ENCODE data around the gene L2HGDH. TPM values are rescaled to one million over a fixed set of nuclear protein-coding genes. Genes with fewer than 3 reads are reported as not detected.

Gene L2HGDH
- total RNA-seq, 2 experiments from 2014 or later = 8.7 to 19.8 TPM

GRCh38 chr14:50360093-50360492 lies 48.1 kb upstream of the L2HGDH start:
- H3K4me3 ChIP-seq (ENCODE audit: low read depth, low read length, poor library complexity, severe bottlenecking) = no peak overlapping the region
- intact Hi-C loops (cut with micrococcal nuclease; ENCODE audit: unreplicated experiment) = loop anchor here (5.0 kb wide), 1 partner anchor 48 kb away; the partner anchor contains the start of genes DMAC2L and L2HGDH
- ChIA-PET CTCF (ENCODE audit: unreplicated experiment) (no interaction called here), POLR2A (interaction anchor here (0.6 to 0.7 kb wide), 4 partner anchors 14 to 1762 kb away, joined by 3 to 4 read pairs (median 4); no protein-coding TSS in a partner anchor)
- H3K4me2 ChIP-seq (ENCODE audit: low read length) = no peak overlapping the region
- H2AFZ ChIP-seq (ENCODE audit: low read length) = no peak overlapping the region
- no peaks in the 10 kb centered on the region for H3K9me2 ChIP-seq (ENCODE audit: insufficient read depth, low read length)
- DNase-seq (ENCODE audit: low spot score) = no peak
- BruUV-seq (replicated peaks) = no TSS peak
- H3K4me1 ChIP-seq (ENCODE audit: insufficient read depth, low read length, poor library complexity, severe bottlenecking) = peaks cover 12% of the 10 kb centered on the region
- H3K27ac ChIP-seq (ENCODE audit: low read depth, low read length, poor library complexity, severe bottlenecking) = no peak overlapping the region
- no peak for TF ChIP-seq EZH2phosphoT487 (IDR thresholded peaks at IDR 0.05; ENCODE audit: borderline replicate concordance, low read depth, low read length)
- TF ChIP-seq CTCF (conservative IDR thresholded peaks at IDR 0.05; ENCODE audit: low read length) = no peak
- no peaks in the 10 kb centered on the region for H3K36me3 ChIP-seq (ENCODE audit: insufficient read depth, low read length)
- no peaks in the 10 kb centered on the region for H3K9me3 ChIP-seq (ENCODE audit: low read length)
- H3K79me2 ChIP-seq (ENCODE audit: insufficient read depth, low read depth, low read length) = no peaks in the 10 kb centered on the region
- H4K20me1 ChIP-seq (ENCODE audit: insufficient read depth, low read length) = no peaks in the 10 kb centered on the region

- POLR2A ChIA-PET = interaction anchor here (0.6 to 1.2 kb wide), 7 partner anchors 8 to 1762 kb away, joined by 3 to 5 read pairs (median 4); no protein-coding TSS in a partner anchor
- Histone ChIP-seq H3K9me2 (ENCODE audit: insufficient read depth, low read length) (no peaks in the 10 kb centered on the region), H3K9me3 (ENCODE audit: low read length) (no peaks in the 10 kb centered on the region), H2AFZ (ENCODE audit: low read length) (no peak overlapping the region), H3K36me3 (ENCODE audit: insufficient read depth, low read length) (no peaks in the 10 kb centered on the region), H3K4me3 (ENCODE audit: low read depth, low read length, poor library complexity, severe bottlenecking) (no peak overlapping the region), H3K4me2 (ENCODE audit: low read length) (no peak overlapping the region), H4K20me1 (ENCODE audit: insufficient read depth, low read length) (no peaks in the 10 kb centered on the region), H3K4me1 (ENCODE audit: insufficient read depth, low read length, poor library complexity, severe bottlenecking) (peaks cover 12% of the 10 kb centered on the region), H3K27ac (ENCODE audit: low read depth, low read length, poor library complexity, severe bottlenecking) (no peak overlapping the region), H3K79me2 (ENCODE audit: insufficient read depth, low read depth, low read length) (no peaks in the 10 kb centered on the region)
- no peak for DNase-seq (ENCODE audit: low spot score)
- BruUV-seq (replicated peaks) = no TSS peak
- CTCF ChIA-PET (ENCODE audit: unreplicated experiment) = no interaction called here
- intact Hi-C loops (cut with micrococcal nuclease; ENCODE audit: unreplicated experiment) = loop anchor here (5.0 kb wide), 1 partner anchor 47 kb away; the partner anchor contains the start of genes DMAC2L and L2HGDH
- no peak for TF ChIP-seq EZH2phosphoT487 (IDR thresholded peaks at IDR 0.05; ENCODE audit: borderline replicate concordance, low read depth, low read length)
- TF ChIP-seq CTCF (conservative IDR thresholded peaks at IDR 0.05; ENCODE audit: low read length) = no peak
Measured at GRCh38 chr14:50359631-50360030, 47.6 kb upstream of the L2HGDH start.

DNA sequence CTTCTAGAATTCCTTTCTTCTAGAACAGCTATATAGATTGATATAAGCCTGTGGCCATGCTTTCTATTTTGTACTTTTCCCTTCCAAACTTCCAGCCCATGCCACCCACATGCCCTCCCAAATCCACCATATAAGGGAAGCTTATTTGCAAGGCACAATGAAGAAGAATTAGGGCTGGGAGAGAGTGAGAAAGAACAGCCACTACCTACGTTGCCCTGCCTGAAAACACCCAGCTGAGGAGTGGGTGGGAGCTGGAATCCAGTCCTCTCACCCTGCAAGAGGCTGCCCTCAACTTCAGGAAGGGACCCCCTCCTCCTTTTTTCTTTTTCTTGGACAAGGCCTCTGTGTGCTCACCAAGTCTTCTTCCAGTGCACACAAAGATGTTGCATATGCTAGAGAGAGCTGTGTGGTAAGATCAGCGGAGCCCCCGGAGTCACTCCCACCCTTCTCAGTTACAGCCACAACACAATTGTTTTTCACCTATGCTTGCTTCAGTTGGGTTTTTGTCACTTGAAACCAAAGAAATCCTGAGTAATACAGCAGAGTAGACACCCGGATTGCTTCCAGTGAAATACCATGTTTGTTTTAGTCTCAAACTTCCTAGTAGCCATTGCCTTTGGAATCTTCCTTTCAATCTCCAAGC lies 45.8 kb upstream of the L2HGDH start:
- Histone ChIP-seq H3K27ac (ENCODE audit: low read depth, low read length, poor library complexity, severe bottlenecking) (no peak overlapping the region), H3K79me2 (ENCODE audit: insufficient read depth, low read depth, low read length) (no peaks in the 10 kb centered on the region), H4K20me1 (ENCODE audit: insufficient read depth, low read length) (no peaks in the 10 kb centered on the region), H3K4me2 (ENCODE audit: low read length) (no peak overlapping the region), H3K9me2 (ENCODE audit: insufficient read depth, low read length) (no peaks in the 10 kb centered on the region), H2AFZ (ENCODE audit: low read length) (no peak overlapping the region), H3K4me1 (ENCODE audit: insufficient read depth, low read length, poor library complexity, severe bottlenecking) (no peaks in the 10 kb centered on the region), H3K9me3 (ENCODE audit: low read length) (no peaks in the 10 kb centered on the region), H3K4me3 (ENCODE audit: low read depth, low read length, poor library complexity, severe bottlenecking) (no peak overlapping the region), H3K36me3 (ENCODE audit: insufficient read depth, low read length) (no peaks in the 10 kb centered on the region)
- intact Hi-C loops (cut with micrococcal nuclease; ENCODE audit: unreplicated experiment) = no loop called here
- POLR2A ChIA-PET = no interaction called here
- no peak for TF ChIP-seq EZH2phosphoT487 (IDR thresholded peaks at IDR 0.05; ENCODE audit: borderline replicate concordance, low read depth, low read length)
- TF ChIP-seq CTCF (conservative IDR thresholded peaks at IDR 0.05; ENCODE audit: low read length) = no peak
- CTCF ChIA-PET (ENCODE audit: unreplicated experiment) = no interaction called here
- no TSS peak for BruUV-seq (replicated peaks)
- no peak for DNase-seq (ENCODE audit: low spot score)
